Activated T-cell treated with anti-CD3 and anti-CD28 coated beads, Interleukin-2, amount 50 U/mL, for 72 hours (primary cell): Measurements from ENCODE around the gene ATF6. TPM values are rescaled to one million over a fixed set of nuclear protein-coding genes. Genes with fewer than 3 reads are reported as not detected.
"Not testable (repeated sequence)": the region's sequence is repeated elsewhere in the genome, so short reads cannot be mapped to it uniquely, and the experiment has no call there.

Source experiments
- ATAC-seq, 2 donors: fragments of 150-1000 bp; cut with Tn5 transposase; replicated peaks in 1 of 2; 2 replicates each; pipeline ENCODE4 v1.10.0; 2021; ENCODE audit warnings: moderate library complexity in 2 of 2, mild to moderate bottlenecking in 1 of 2
- DNase-seq, 2 donors: peaks; one replicate each; pipeline ENCODE4 v3.0.0; 2021 to 2022; ENCODE audit warnings: mixed read lengths in 1 of 2
- H3K27ac Mint-ChIP-seq: one replicate; pipeline ENCODE4 v1.8.0; 2022; ENCODE audit warnings: mild to moderate bottlenecking, moderate library complexity, mixed read lengths
- H3K27me3 Mint-ChIP-seq: one replicate; pipeline ENCODE4 v1.8.0; 2022; ENCODE audit warnings: low read depth, mixed read lengths
- H3K36me3 Mint-ChIP-seq, 2 donors: one replicate each; pipeline ENCODE4 v1.8.0; 2022; ENCODE audit warnings: mixed read lengths in 2 of 2, mild to moderate bottlenecking in 1 of 2; ENCODE audit not compliant: insufficient read depth in 2 of 2
- H3K4me1 Mint-ChIP-seq: one replicate; pipeline ENCODE4 v1.8.0; 2022; ENCODE audit warnings: low read depth, mixed read lengths
- H3K4me3 Mint-ChIP-seq, 2 donors: one replicate each; pipeline ENCODE4 v1.8.0; 2022; ENCODE audit warnings: mild to moderate bottlenecking in 2 of 2, mixed read lengths in 2 of 2, moderate library complexity in 2 of 2
- H3K9me3 Mint-ChIP-seq, 2 donors: one replicate each; pipeline ENCODE4 v1.8.0; 2022; ENCODE audit warnings: mixed read lengths in 2 of 2
- total RNA-seq, 2 donors: library from RNA; stranded (reverse); gene quantifications; one replicate each; pipeline ENCODE4 v1.2.3, GENCODE V29; 2022

ATF6 gene
- total RNA-seq, 2 donors from 2014 or later, result 23.7 to 28.4 TPM

DNA sequence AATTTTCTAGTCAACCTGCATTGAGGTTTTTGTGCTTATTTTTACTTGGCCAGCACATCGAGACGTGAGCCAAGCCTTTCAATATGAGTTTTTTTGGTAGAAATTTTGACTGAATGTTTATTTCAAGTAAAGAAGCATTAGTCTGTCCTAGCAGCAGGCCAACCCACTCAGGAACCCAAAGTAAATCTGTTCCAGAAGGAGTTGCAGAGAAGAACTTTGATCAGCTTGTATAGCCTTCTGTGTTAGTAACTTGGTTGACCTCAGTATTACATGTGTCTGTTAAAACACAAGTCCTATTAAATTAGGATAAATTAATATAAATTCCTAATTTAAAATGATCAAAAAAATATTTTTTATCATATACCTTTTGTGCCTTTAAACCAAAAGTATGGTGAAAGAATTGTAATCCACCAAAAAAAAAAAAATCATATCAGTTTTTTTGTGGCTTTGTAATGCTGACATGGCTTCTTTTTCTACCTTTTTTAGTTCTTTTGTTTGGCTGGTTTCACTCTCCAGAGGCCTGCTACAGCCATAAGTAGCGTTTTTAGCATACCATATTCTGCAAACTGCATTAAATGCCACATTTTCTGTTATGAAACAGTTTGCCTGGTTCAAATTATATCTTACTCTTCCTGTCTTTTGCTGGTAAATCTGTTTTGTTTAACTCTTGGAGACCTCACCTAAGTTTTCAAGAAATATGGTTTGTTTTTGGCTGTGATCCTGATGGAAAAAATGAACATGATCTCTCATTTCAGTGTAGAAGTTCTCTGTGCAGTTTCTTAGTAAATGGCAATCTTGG, 39.5 kb downstream of the ATF6 start:
- Mint-ChIP-seq H3K9me3 (peaks cover 1% of the 10 kb centered on the region in 2 donors), H3K27me3 (no peaks in the 10 kb centered on the region), H3K27ac (peak overlapping the region; percentile 70), H3K36me3 (peaks cover 21 to 26% of the 10 kb centered on the region in 2 donors), H3K4me1 (peaks cover 6% of the 10 kb centered on the region), H3K4me3 (no peak overlapping the region)
- no peak for ATAC-seq
- no peak for DNase-seq

DNA sequence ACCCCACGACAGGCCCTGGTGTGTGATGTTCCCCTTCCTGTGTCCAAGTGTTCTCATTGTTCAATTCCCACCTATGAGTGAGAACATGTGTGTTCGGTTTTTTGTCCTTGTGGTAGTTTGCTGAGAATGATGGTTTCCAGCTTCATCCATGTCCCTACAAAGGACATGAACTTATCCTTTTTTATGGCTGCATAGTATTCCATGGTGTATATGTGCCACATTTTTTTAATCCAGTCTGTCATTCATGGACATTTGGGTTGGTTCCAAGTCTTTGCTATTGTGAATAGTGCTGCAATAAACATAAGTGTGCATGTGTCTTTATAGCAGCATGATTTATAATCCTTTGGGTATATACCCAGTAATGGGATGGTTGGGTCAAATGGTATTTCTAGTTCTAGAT, 43.1 kb downstream of the ATF6 start:
- not testable (repeated sequence) for H3K4me1 Mint-ChIP-seq, H3K27me3 Mint-ChIP-seq, H3K9me3 Mint-ChIP-seq, H3K27ac Mint-ChIP-seq, H3K4me3 Mint-ChIP-seq, DNase-seq, ATAC-seq
- H3K36me3 Mint-ChIP-seq, result peaks cover 25 to 31% of the 10 kb centered on the region in 2 donors

DNA sequence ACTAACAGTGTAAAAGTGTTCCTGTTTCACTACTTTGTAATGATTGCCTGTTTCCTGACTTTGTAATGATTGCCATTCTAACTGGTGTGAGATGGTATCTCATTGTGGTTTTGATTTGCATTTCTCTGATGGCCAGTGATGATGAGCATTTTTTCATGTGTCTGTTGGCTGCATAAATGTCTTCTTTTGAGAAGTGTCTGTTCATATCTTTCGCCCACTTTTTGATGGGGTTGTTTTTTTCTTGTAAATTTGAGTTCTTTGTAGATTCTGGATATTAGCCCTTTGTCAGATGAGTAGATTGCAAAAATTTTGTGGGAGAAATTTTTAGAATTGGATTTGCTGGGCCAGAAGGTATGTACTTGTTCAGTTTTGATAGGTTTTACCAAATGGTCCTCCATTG, 43.5 kb downstream of the ATF6 start:
- not testable (repeated sequence) for H3K27me3 Mint-ChIP-seq, ATAC-seq, H3K9me3 Mint-ChIP-seq, H3K27ac Mint-ChIP-seq, H3K4me1 Mint-ChIP-seq, H3K4me3 Mint-ChIP-seq, DNase-seq
- peaks cover 25 to 31% of the 10 kb centered on the region in 2 donors for H3K36me3 Mint-ChIP-seq

DNA sequence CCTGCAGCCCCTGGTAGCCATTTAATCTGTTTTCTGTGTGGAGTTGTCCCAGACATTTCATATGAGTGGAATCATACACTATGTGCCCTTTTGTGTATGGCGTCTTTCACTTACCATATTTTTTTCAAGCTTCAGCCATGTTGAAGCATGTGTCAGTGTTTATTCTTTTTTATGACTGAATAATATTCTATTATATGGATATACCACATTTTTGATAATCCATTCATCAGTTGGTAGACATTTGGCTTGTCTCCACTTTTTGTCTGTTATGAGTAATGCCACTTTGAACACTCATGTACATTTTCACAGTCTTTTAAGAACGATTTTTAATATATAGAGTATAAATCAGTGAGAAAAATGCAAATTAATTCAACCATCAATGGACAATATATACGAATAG, 44.7 kb downstream of the ATF6 start:
- peaks cover 5% of the 10 kb centered on the region for H3K4me1 Mint-ChIP-seq
- no peak for DNase-seq
- no peaks in the 10 kb centered on the region for H3K27me3 Mint-ChIP-seq
- no peak for ATAC-seq
- peaks cover 25 to 31% of the 10 kb centered on the region in 2 donors for H3K36me3 Mint-ChIP-seq
- no peak overlapping the region for H3K27ac Mint-ChIP-seq
- peaks cover 3% of the 10 kb centered on the region in 2 donors for H3K9me3 Mint-ChIP-seq
- H3K4me3 Mint-ChIP-seq, result no peak overlapping the region

DNA sequence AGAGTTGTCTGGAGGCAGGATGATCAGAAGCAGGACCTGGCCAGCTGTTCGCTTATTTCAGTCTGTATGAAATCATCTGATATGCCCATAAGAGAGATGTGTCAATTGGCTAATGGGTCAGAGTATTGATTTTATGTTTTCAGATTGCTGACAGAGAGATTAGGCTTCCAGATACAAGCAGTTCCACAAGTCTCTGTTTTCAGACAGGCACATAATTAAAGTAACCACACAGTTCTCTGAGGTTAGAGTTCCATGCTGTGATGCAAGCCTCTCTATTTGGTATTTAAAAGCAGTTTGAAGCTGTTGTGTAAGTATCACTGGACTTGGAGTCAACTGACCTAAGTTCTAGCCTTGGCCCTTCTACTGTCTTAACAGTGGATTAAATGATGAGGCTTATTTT, 50.1 kb downstream of the ATF6 start:
- DNase-seq (no peak), ATAC-seq (no peak)
- Mint-ChIP-seq H3K36me3 (peaks cover 6 to 15% of the 10 kb centered on the region in 2 donors), H3K9me3 (no peaks in the 10 kb centered on the region), H3K27me3 (no peaks in the 10 kb centered on the region), H3K27ac (no peak overlapping the region), H3K4me3 (no peak overlapping the region), H3K4me1 (no peaks in the 10 kb centered on the region)

DNA sequence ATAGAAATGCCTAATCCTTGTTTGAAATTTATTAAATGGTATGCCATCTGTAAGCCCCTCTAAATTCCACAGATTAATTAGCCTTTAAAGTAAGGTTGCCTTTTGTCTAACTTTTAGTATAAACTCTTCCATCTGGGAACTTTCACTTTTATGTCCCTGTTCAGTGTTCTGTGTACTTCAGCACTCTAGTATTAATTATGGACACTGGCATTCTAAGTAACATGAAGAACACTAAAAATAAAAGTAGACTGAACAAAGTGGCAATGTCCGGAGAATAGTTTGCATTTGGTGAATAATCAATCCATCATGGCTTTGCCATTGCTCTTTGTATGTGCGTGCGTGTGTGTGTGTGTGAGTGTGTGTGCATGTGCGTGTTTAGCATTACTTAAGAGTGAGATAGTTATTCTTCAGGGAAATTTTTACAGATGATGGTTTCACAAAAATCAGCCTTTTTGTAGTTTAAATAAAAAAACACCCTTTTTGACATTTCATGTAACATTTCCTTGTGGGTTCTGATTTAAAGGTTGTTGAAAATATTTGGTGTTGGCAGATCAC, 51.1 kb downstream of the ATF6 start:
- ATAC-seq (no peak), DNase-seq (no peak)
- no peak overlapping the region for H3K27ac Mint-ChIP-seq
- no peaks in the 10 kb centered on the region for H3K9me3 Mint-ChIP-seq
- no peaks in the 10 kb centered on the region for H3K27me3 Mint-ChIP-seq
- H3K36me3 Mint-ChIP-seq, result peaks cover 11 to 15% of the 10 kb centered on the region in 2 donors
- H3K4me3 Mint-ChIP-seq, result no peak overlapping the region
- no peaks in the 10 kb centered on the region for H3K4me1 Mint-ChIP-seq

DNA sequence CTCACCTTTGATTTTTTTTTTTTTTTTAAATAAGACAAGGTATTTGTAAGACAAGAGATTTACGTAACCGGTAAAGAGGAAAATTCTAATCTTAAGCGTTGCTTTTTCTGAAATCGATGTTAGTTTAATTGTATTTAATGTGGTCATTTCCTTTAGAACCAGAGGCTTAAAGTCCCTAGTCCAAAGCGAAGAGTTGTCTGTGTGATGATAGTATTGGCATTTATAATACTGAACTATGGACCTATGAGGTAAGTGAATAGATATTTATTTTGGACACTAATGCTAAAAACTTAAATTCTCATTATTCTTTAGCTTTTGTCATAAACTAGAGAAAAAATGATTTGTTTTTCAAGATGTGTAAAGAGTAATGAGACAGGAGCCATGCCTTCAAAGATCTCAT, 54.8 kb downstream of the ATF6 start:
- H3K36me3 Mint-ChIP-seq, result peaks cover 10 to 28% of the 10 kb centered on the region in 2 donors
- no peak for ATAC-seq
- DNase-seq, result no peak
- H3K4me1 Mint-ChIP-seq, result no peaks in the 10 kb centered on the region
- no peak overlapping the region for H3K4me3 Mint-ChIP-seq
- H3K9me3 Mint-ChIP-seq, result no peaks in the 10 kb centered on the region
- H3K27ac Mint-ChIP-seq, result no peak overlapping the region
- H3K27me3 Mint-ChIP-seq, result no peaks in the 10 kb centered on the region

DNA sequence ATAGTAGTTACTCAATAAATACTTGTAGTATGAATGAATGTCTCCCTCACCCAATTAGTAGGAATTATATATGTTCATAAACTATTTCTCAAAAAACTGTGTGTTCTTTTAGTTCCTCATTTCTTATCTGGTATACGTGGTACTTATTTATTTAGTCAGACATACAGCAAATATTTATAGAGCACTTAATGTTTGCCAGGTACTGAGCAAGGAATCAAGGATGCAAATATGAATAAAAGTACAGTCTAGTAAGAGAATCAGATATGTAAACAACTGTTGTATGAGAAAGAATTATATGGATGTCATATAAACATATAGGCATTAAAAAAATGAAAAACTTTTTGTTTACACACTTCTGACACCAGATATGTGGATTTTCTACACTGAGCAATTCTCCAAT, 58.5 kb downstream of the ATF6 start:
- Mint-ChIP-seq H3K36me3 (peaks cover 26 to 47% of the 10 kb centered on the region in 2 donors), H3K27ac (no peak overlapping the region), H3K27me3 (no peaks in the 10 kb centered on the region), H3K4me1 (no peaks in the 10 kb centered on the region), H3K9me3 (peaks cover 2 to 3% of the 10 kb centered on the region in 2 donors), H3K4me3 (no peak overlapping the region)
- no peak for ATAC-seq
- no peak for DNase-seq

DNA sequence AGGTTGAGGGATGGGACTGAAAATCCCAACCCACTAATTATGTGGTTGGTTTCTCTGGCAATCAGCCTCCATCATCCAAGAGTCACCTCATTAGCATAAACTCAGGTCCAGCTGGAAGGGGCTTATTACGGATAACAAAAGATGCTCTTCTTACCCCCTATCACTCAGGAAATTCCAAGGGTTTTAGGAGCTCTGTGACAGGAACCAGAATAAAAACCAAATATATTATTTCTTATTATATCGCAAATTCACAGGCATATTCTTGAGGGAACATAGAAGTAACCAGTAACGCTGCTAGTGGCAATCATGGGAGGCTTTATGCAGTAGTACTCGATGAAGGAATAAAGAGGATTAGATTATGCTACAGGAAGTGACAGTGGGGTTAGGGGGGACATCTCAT, 59.7 kb downstream of the ATF6 start:
- Mint-ChIP-seq H3K4me1 (no peaks in the 10 kb centered on the region), H3K4me3 (no peak overlapping the region), H3K9me3 (peaks cover 2 to 3% of the 10 kb centered on the region in 2 donors), H3K36me3 (peaks cover 26 to 49% of the 10 kb centered on the region in 2 donors), H3K27me3 (no peaks in the 10 kb centered on the region), H3K27ac (no peak overlapping the region)
- ATAC-seq, result no peak
- DNase-seq, result no peak

DNA sequence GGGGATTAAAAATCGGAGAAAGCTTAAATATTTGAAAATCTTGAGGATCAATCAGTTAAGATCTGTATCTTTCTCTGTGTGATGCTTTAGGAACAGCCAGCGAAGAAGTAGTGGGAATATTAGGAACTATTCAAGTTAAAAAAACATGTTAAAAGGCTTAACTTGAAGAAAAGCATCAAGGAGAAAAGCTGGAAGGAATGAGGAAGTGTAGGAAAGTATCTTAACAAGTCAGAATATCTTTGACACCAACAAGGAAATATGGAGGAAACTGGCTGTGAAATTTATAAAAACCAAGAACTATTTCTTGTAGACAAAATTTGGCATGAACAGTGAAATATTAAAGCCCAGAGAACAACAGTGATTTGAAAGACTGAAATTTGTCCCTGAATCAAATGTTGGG, 60.4 kb downstream of the ATF6 start:
- Mint-ChIP-seq H3K36me3 (peaks cover 26 to 46% of the 10 kb centered on the region in 2 donors), H3K9me3 (peaks cover 2 to 3% of the 10 kb centered on the region in 2 donors), H3K27me3 (no peaks in the 10 kb centered on the region), H3K4me3 (no peak overlapping the region), H3K4me1 (no peaks in the 10 kb centered on the region), H3K27ac (no peak overlapping the region)
- no peak for DNase-seq
- no peak for ATAC-seq

DNA sequence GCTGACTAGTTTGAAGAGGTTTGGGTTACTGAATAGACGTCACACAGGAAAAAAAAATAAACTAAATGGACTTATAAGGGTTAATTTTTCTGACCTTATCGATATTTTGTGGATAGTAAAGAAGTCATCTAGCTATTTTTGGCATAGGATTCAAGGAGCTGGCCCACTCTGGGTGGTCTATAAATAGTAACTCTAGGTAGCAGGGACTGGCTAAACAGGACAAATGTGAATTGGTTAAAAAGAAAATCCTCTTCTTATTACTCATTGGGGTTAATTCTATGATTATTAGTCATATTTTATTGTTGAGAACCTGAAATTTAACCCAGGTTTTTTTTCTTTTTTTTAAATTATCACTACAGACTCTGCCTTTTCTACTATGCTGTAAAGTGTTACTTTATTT, 61.7 kb downstream of the ATF6 start:
- ATAC-seq (no peak), DNase-seq (no peak)
- H3K27ac Mint-ChIP-seq, result no peak overlapping the region
- H3K36me3 Mint-ChIP-seq, result peaks cover 19 to 44% of the 10 kb centered on the region in 2 donors
- no peaks in the 10 kb centered on the region for H3K27me3 Mint-ChIP-seq
- peaks cover 3 to 6% of the 10 kb centered on the region in 2 donors for H3K9me3 Mint-ChIP-seq
- H3K4me3 Mint-ChIP-seq, result no peak overlapping the region
- no peaks in the 10 kb centered on the region for H3K4me1 Mint-ChIP-seq

DNA sequence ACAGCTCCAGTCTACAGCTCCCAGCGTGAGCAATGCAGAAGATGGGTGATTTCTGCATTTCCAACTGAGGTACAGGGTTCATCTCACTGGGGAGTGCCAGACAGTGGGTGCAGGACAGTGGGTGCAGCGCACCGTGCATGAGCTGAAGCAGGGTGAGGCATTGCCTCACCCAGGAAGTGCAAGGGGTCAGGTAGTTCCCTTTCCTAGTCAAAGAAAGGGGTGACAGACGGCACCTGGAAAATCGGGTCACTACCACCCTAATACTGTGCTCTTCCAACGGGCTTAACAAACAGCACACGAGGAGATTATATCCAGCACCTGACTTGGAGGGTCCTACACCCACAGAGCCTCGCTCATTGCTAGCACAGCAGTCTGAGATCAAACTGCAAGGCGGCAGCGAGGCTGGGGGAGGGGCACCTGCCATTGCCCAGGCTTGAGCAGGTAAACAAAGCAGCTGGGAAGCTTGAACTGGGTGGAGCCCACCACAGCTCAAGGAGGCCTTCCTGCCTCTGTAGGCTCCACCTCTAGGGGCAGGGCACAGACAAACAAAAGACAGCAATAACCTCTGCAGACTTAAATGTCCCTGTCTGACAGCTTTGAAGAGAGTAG, 66.3 kb downstream of the ATF6 start:
- not testable (repeated sequence) for H3K4me3 Mint-ChIP-seq, DNase-seq, ATAC-seq, H3K27me3 Mint-ChIP-seq, H3K4me1 Mint-ChIP-seq, H3K27ac Mint-ChIP-seq, H3K9me3 Mint-ChIP-seq
- peaks cover 13 to 31% of the 10 kb centered on the region in 2 donors for H3K36me3 Mint-ChIP-seq

DNA sequence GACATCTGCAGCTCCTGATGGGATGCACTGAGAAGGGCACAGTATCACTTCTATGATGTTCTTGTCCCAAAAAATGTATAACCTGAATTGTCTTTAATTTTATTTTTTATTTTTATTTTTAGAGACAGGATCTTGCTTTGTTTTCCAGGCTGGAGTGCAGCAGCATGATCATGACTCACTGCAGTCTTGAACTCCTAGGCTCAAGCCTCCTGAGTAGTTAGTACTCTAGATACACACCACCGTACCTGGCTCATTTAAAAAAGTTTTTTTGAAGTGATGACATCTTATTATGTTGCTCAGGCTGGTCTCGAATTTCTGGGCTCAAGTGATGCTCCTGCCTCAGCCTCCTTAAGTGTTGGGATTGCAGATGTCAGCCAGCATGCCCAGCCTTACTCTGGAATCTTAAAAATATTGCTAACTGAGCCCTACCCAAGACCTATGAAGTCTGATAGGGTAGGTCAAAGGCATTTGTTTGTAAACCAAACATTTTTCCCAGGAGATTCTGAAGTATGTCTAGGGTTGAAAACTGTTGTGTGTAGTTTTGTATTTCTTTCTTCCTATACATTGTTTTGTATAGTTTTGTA, 68.9 kb downstream of the ATF6 start:
- DNase-seq (no peak), ATAC-seq (no peak)
- Mint-ChIP-seq H3K36me3 (peaks cover 7 to 17% of the 10 kb centered on the region in 2 donors), H3K4me3 (no peak overlapping the region), H3K27me3 (no peaks in the 10 kb centered on the region), H3K4me1 (no peaks in the 10 kb centered on the region), H3K9me3 (peaks cover 1 to 3% of the 10 kb centered on the region in 2 donors), H3K27ac (no peak overlapping the region)
